GM23338 (cell line): Measurements from ENCODE around the gene GZF1. TPM values are rescaled to one million over a fixed set of nuclear protein-coding genes. Genes with fewer than 3 reads are reported as not detected.

ENCODE experiments used
- ATAC-seq: fragments of 200-7000 bp; cut with Tn5 transposase; 3 replicates; pipeline ENCODE4 v1.9.1; 2020
- DNase-seq: peaks from one replicate; pipeline ENCODE4 v3.0.0-alpha.2; 2015; ENCODE audit warnings: low spot score
- H2AFZ ChIP-seq: fragments of 200-600 bp; sonication (generic); 2 replicates; pipeline ENCODE4 v1.8.0; 2016; ENCODE audit warnings: antibody characterized with exemption, mild to moderate bottlenecking, moderate library complexity
- H3F3A ChIP-seq: fragments of 200-600 bp; sonication (generic); replicated peaks from 2 replicates; pipeline ENCODE4 v1.8.0; 2017; ENCODE audit warnings: antibody characterized with exemption, mixed run types, low read depth
- H3K27ac ChIP-seq: fragments of 200-600 bp; sonication (generic); 2 replicates; pipeline ENCODE4 v1.6.1; 2016; ENCODE audit warnings: low read depth
- H3K27me3 ChIP-seq: fragments of 200-600 bp; sonication (generic); 2 replicates; pipeline ENCODE4 v1.8.0; 2016; ENCODE audit warnings: mild to moderate bottlenecking, mixed run types, moderate library complexity; ENCODE audit not compliant: insufficient read depth
- H3K36me3 ChIP-seq: fragments of 200-600 bp; sonication (generic); 2 replicates; pipeline ENCODE4 v1.8.0; 2016; ENCODE audit warnings: mild to moderate bottlenecking; ENCODE audit not compliant: insufficient read depth
- H3K4me1 ChIP-seq: fragments of 200-600 bp; sonication (generic); 2 replicates; pipeline ENCODE4 v1.8.0; 2016; ENCODE audit warnings: mild to moderate bottlenecking, moderate library complexity; ENCODE audit not compliant: insufficient read depth
- H3K4me2 ChIP-seq: fragments of 200-600 bp; sonication (generic); 2 replicates; pipeline ENCODE4 v1.7.1; 2017; ENCODE audit warnings: mixed run types
- H3K4me3 ChIP-seq: fragments of 200-600 bp; sonication (generic); 2 replicates; pipeline ENCODE4 v1.6.1; 2016; ENCODE audit warnings: mixed run types
- H3K79me2 ChIP-seq: fragments of 200-600 bp; sonication (generic); replicated peaks from 2 replicates; pipeline ENCODE4 v1.8.0; 2017; ENCODE audit warnings: mild to moderate bottlenecking; ENCODE audit not compliant: insufficient read depth
- H3K9me2 ChIP-seq: fragments of 200-600 bp; sonication (generic); 2 replicates; pipeline ENCODE4 v1.8.0; 2017; ENCODE audit not compliant: insufficient read depth
- H4K20me1 ChIP-seq: fragments of 200-600 bp; sonication (generic); replicated peaks from 2 replicates; pipeline ENCODE4 v1.8.0; 2017; ENCODE audit warnings: mild to moderate bottlenecking; ENCODE audit not compliant: insufficient read depth
- H3K27ac Mint-ChIP-seq: 2 replicates; pipeline ENCODE4 v1.8.0; 2020; ENCODE audit warnings: inconsistent platforms, mild to moderate bottlenecking, moderate library complexity, mixed read lengths
- H3K27me3 Mint-ChIP-seq: 3 replicates; pipeline ENCODE4 v1.8.0; 2022; ENCODE audit warnings: low read depth, mild to moderate bottlenecking, moderate library complexity, mixed read lengths, inconsistent platforms; ENCODE audit not compliant: insufficient read depth, poor library complexity
- H3K36me3 Mint-ChIP-seq: 3 replicates; pipeline ENCODE4 v1.8.0; 2021; ENCODE audit warnings: low read depth, mild to moderate bottlenecking, inconsistent platforms, moderate library complexity, mixed read lengths
- H3K4me1 Mint-ChIP-seq: 3 replicates; pipeline ENCODE4 v1.8.0; 2020; ENCODE audit warnings: mild to moderate bottlenecking, inconsistent platforms, mixed read lengths
- H3K4me3 Mint-ChIP-seq: 3 replicates; pipeline ENCODE4 v1.8.0; 2021; ENCODE audit warnings: moderate library complexity, mild to moderate bottlenecking, inconsistent platforms, mixed read lengths
- H3K9me3 Mint-ChIP-seq: 3 replicates; pipeline ENCODE4 v1.8.0; 2020; ENCODE audit warnings: moderate library complexity, mild to moderate bottlenecking, inconsistent platforms, mixed read lengths
- EZH2 ChIP-seq: fragments of 200-600 bp; sonication (generic); IDR thresholded peaks from one replicate; pipeline ENCODE4 v1.8.0; 2017; ENCODE audit warnings: antibody characterized with exemption, mild to moderate bottlenecking, low read depth; ENCODE audit not compliant: unreplicated experiment
- EZH2phosphoT487 ChIP-seq: fragments of 200-600 bp; sonication (generic); IDR thresholded peaks from one replicate; pipeline ENCODE4 v1.8.1; 2018; ENCODE audit warnings: antibody characterized with exemption; ENCODE audit not compliant: unreplicated experiment
- NANOG ChIP-seq: IDR thresholded peaks from 2 replicates; pipeline ENCODE4 v1.6.1; 2016; ENCODE audit warnings: antibody characterized with exemption, borderline replicate concordance
- POLR2AphosphoS5 ChIP-seq: IDR thresholded peaks from 2 replicates; pipeline ENCODE4 v1.6.1; 2016; ENCODE audit warnings: antibody characterized with exemption, low read depth
- REST ChIP-seq: IDR thresholded peaks from one replicate; pipeline ENCODE4 v1.6.1; 2018; ENCODE audit warnings: antibody characterized with exemption; ENCODE audit not compliant: unreplicated experiment
- ZNF114 ChIP-seq: fragments of 250-450 bp; sonication (Bioruptor Pico); IDR thresholded peaks from 2 replicates; pipeline ENCODE4 v1.5.0; 2020; ENCODE audit warnings: mild to moderate bottlenecking, moderate library complexity
- polyA plus RNA-seq: library from polyadenylated mRNA; unstranded; fragments of >200 nt; fragmentation: Nextera tagmentation; extraction: Ambion mirVana; gene quantifications from 2 replicates; pipeline ENCODE4 v1.2.1, GENCODE V29; 2016
- total RNA-seq: library from RNA; depleted of rRNA; stranded (reverse); fragments of >200 nt; shearing (Covaris generic); gene quantifications from 2 replicates; pipeline ENCODE4 v1.2.3, GENCODE V29; 2014
- TF ChIP-seq, protein P1 (sequence below): fragments of 250-450 bp; sonication (Bioruptor Pico); IDR thresholded peaks from 2 replicates; pipeline ENCODE4 v1.5.0; 2020; ENCODE audit warnings: mild to moderate bottlenecking, moderate library complexity
- TF ChIP-seq, protein P2 (sequence below): IDR thresholded peaks from 2 replicates; pipeline ENCODE4 v1.6.1; 2016; ENCODE audit warnings: antibody characterized with exemption

Gene GZF1
- total and polyA plus RNA-seq, 2 experiments from 2014 or later, result 4.2 to 15.7 TPM

DNA sequence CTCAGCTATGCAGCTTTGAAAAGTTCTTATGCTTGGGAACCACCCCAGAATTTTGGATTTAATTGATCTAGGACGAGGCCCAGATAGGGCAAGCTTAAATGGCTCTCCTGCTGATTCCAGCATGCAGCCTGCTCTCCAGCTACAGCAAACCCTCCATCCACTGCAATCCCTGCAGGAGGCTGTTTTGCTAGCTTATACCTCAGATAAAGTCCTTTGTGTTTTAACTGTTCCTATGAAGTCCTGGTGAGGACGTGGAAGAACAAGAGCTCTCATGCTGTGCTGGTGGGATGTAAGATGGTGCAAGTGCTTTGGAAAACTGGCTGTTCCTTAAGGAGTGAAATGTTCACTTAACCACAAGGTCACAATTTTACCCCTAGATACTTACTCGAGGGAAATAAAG, 36.9 kb upstream of the GZF1 start (continued):
- TF ChIP-seq, protein P1, sequence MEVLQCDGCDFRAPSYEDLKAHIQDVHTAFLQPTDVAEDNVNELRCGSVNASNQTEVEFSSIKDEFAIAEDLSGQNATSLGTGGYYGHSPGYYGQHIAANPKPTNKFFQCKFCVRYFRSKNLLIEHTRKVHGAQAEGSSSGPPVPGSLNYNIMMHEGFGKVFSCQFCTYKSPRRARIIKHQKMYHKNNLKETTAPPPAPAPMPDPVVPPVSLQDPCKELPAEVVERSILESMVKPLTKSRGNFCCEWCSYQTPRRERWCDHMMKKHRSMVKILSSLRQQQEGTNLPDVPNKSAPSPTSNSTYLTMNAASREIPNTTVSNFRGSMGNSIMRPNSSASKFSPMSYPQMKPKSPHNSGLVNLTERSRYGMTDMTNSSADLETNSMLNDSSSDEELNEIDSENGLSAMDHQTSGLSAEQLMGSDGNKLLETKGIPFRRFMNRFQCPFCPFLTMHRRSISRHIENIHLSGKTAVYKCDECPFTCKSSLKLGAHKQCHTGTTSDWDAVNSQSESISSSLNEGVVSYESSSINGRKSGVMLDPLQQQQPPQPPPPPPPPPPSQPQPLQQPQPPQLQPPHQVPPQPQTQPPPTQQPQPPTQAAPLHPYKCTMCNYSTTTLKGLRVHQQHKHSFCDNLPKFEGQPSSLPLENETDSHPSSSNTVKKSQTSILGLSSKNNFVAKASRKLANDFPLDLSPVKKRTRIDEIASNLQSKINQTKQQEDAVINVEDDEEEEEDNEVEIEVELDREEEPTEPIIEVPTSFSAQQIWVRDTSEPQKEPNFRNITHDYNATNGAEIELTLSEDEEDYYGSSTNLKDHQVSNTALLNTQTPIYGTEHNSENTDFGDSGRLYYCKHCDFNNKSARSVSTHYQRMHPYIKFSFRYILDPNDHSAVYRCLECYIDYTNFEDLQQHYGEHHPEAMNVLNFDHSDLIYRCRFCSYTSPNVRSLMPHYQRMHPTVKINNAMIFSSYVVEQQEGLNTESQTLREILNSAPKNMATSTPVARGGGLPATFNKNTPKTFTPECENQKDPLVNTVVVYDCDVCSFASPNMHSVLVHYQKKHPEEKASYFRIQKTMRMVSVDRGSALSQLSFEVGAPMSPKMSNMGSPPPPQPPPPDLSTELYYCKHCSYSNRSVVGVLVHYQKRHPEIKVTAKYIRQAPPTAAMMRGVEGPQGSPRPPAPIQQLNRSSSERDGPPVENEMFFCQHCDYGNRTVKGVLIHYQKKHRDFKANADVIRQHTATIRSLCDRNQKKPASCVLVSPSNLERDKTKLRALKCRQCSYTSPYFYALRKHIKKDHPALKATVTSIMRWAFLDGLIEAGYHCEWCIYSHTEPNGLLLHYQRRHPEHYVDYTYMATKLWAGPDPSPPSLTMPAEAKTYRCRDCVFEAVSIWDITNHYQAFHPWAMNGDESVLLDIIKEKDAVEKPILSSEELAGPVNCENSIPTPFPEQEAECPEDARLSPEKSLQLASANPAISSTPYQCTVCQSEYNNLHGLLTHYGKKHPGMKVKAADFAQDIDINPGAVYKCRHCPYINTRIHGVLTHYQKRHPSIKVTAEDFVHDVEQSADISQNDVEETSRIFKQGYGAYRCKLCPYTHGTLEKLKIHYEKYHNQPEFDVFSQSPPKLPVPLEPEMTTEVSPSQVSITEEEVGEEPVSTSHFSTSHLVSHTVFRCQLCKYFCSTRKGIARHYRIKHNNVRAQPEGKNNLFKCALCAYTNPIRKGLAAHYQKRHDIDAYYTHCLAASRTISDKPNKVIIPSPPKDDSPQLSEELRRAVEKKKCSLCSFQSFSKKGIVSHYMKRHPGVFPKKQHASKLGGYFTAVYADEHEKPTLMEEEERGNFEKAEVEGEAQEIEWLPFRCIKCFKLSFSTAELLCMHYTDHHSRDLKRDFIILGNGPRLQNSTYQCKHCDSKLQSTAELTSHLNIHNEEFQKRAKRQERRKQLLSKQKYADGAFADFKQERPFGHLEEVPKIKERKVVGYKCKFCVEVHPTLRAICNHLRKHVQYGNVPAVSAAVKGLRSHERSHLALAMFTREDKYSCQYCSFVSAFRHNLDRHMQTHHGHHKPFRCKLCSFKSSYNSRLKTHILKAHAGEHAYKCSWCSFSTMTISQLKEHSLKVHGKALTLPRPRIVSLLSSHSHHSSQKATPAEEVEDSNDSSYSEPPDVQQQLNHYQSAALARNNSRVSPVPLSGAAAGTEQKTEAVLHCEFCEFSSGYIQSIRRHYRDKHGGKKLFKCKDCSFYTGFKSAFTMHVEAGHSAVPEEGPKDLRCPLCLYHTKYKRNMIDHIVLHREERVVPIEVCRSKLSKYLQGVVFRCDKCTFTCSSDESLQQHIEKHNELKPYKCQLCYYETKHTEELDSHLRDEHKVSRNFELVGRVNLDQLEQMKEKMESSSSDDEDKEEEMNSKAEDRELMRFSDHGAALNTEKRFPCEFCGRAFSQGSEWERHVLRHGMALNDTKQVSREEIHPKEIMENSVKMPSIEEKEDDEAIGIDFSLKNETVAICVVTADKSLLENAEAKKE (CRISPR knock-in tag), result no peak

DNA sequence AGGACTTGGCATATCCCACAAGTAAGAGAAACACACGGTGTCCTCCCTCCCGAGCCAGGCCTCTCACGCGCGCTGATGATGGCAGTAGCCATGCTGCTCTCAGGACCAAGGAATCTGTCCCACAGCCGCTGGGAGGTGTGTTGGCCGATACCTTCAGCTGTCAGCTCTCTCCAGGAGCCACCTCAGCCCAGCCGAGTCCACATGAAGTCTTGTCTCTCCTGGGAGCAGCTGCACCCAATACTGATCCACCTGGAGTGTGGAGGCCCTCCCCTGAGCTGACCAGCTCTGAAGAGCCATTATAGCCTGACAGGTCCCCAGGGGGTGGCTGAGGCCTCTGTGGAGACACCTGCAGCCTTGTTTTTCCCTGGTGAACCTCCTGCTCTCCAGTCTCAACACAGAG, 35.2 kb upstream of the GZF1 start:
- Histone ChIP-seq H3K9me2 (peaks cover 17% of the 10 kb centered on the region), H3K79me2 (no peaks in the 10 kb centered on the region), H3K4me3 (no peak overlapping the region), H3K36me3 (no peaks in the 10 kb centered on the region), H3K27ac (no peak overlapping the region), H3K27me3 (no peaks in the 10 kb centered on the region), H3K4me2 (no peak overlapping the region), H3F3A (no peaks in the 10 kb centered on the region), H2AFZ (no peak overlapping the region), H4K20me1 (no peaks in the 10 kb centered on the region), H3K4me1 (peaks cover 3% of the 10 kb centered on the region; the same call in 1 of the 2 replicates)
- ATAC-seq, result no peak
- Mint-ChIP-seq H3K36me3 (no peaks in the 10 kb centered on the region), H3K27ac (no peak overlapping the region), H3K4me1 (peaks cover 9% of the 10 kb centered on the region; the same call in 2 of the 3 replicates), H3K27me3 (peaks cover 7% of the 10 kb centered on the region), H3K9me3 (peaks cover 12% of the 10 kb centered on the region), H3K4me3 (no peak overlapping the region)
- DNase-seq, result no peak
- TF ChIP-seq EZH2 (no peak), EZH2phosphoT487 (no peak), NANOG (no peak), ZNF114 (CRISPR knock-in tag) (no peak), POLR2AphosphoS5 (no peak), REST (no peak)
- TF ChIP-seq, protein P2, sequence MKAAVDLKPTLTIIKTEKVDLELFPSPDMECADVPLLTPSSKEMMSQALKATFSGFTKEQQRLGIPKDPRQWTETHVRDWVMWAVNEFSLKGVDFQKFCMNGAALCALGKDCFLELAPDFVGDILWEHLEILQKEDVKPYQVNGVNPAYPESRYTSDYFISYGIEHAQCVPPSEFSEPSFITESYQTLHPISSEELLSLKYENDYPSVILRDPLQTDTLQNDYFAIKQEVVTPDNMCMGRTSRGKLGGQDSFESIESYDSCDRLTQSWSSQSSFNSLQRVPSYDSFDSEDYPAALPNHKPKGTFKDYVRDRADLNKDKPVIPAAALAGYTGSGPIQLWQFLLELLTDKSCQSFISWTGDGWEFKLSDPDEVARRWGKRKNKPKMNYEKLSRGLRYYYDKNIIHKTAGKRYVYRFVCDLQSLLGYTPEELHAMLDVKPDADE, result no peak
